ENCODE measurements around the gene ZNF276.
"Not testable (repeated sequence)": the region's sequence is repeated elsewhere in the genome, so short reads cannot be mapped to it uniquely, and the experiment has no call there.

ZNF276 gene

DNA sequence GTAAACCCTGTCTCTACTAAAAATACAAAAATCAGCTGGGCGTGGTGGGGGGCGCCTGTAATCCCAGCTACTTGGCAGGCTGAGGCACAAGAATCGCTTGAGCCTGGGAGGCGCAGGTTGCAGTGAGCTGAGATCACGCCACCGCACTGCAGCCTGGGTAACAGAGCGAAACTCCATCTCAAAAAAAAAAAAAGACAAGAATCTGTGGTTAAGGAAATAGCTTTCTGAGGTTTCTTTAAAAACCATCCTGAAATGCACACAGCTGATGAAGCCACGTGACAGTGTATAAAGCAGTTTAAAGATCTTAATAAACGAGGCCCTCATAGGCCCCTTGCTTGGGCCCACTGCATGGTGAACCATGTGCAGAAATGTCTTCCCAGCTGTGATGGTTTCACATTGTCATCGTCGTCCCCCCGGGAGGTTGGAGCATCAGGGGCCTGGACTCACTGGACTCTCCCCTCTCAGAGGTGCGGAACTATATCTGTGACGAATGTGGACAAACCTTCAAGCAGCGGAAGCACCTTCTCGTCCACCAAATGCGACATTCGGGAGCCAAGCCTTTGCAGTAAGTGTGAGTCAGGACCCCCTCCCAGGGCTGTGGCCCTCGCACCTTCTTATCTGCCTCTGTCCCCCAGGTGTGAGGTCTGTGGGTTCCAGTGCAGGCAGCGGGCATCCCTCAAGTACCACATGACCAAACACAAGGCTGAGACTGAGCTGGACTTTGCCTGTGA, 16.2 kb downstream of the ZNF276 start:
- DNase-seq (ENCODE audit: low spot score): no peak

GRCh38 chr16:89738072-89738377, 16.7 kb downstream of the ZNF276 start:
- DNase-seq (ENCODE audit: low spot score): no peak

GRCh38 chr16:89738538-89739317, 17.4 kb downstream of the ZNF276 start:
- DNase-seq (ENCODE audit: low spot score): no peak

GRCh38 chr16:89739383-89739782, 18.0 kb downstream of the ZNF276 start:
- no peak for DNase-seq (ENCODE audit: low spot score)

DNA sequence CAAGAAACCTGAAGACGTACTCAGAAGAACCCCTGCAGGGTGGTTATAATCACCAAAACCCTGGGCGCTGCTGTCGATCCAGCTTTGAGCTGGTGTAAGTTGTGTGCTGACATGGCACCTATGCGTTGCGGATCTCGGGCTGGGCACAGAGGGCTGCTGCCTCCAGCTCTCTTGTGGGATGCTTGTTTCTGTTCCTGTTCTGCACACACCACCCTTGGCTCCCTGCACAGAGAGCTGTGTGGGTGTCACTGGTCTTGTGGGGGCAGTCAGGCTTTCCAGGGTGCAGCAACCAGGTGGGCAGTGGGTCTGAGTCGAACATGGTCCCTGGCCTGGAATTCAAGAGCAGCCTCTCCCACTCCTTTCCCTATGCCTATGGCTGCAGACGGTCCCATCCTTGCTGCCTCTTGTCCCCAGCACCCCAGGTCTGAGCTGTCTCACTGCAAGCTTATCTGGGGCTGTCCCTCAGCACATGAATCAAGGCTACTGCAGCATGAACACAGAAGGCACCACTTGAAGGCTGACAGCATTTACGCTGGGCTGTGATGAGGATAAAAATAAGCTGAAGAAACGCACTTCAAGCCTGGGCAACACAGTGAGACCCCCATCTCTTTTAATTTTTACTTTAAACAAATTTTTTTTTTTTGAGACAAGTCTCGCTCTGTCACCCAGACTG, 20.1 kb downstream of the ZNF276 start:
- DNase-seq (ENCODE audit: low spot score): peak; percentile 35

DNA sequence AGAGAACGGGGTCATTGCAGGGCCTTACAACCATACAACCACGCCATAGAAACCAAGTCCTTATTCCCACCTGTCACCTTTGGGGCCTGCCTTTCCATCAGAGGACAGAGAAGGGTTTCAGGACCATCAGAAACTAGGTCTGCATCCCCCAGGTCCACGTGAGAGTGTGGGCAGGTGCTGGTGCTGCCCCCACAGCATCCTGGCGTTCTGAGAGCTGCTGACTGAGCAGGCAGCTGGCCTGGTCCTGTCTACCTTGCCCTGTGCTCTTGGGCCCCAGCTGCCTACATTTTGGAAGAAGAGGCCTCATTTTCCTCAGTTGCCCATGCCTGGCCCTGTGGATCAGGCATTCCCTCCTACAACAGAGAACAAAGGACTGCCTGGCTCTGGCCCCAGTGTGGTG, 21.6 kb downstream of the ZNF276 start:
- no peak for DNase-seq (ENCODE audit: low spot score)

DNA sequence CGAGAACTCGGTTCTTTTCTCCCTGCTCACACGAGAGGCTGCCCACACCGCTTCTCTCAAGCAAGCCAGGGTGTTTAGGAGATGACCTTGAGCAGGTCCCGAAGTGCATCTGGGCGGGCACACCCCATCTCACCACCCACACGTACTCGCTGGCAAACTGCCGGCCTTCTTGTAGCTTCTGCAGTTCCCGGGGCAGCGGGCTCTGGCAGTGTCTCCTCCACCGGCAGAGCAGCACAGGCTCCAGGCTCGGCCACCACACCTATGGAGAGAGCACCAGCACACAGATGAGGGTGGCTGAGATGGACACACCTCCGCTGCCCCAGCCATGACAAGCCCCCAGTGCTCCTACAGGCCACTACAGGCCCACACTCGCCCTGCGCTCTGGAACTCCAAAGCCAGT, 23.5 kb downstream of the ZNF276 start:
- DNase-seq (ENCODE audit: low spot score): no peak

DNA sequence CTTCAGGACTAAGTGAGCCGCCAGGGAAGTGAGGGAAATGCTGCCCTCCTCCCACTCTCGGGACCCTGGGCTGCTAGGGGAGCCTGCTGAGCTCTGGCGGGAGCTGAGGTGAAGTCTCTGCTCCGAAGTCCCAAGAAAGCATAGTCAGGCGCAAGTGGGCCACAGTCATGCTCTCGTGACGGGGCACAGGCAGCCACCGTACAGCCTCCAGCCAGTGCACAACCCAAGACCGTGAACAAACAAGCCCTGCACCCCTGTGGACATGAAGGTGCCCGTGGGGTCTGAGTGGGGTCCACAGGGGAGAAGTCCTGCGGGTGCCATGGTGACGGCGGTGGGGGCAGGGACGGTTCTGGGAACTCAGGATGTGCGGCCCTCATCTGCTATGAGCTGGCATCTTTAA, 24.7 kb downstream of the ZNF276 start:
- no peak for DNase-seq (ENCODE audit: low spot score)

DNA sequence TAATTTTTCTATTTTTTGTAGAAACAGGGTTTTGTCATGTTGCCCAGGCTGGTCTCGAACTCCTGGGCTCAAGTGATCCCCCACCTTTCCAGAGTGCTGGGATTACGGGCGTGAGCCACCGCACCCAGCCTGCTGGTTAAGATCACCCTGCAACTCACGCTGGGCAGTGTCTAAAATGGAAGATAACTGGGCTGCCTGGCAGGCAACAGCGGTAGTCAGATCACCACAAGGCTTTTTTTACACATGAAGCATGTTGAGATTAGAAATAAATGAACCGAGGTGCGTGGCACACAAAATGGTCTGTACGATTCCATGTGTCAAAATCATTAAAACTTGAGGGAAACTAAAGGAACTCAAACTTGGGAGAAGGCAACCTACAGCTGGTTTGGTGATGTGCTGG, 26.7 kb downstream of the ZNF276 start:
- DNase-seq (ENCODE audit: low spot score): no peak

GRCh38 chr16:89748921-89749320, 27.6 kb downstream of the ZNF276 start:
- DNase-seq (ENCODE audit: low spot score): no peak

DNA sequence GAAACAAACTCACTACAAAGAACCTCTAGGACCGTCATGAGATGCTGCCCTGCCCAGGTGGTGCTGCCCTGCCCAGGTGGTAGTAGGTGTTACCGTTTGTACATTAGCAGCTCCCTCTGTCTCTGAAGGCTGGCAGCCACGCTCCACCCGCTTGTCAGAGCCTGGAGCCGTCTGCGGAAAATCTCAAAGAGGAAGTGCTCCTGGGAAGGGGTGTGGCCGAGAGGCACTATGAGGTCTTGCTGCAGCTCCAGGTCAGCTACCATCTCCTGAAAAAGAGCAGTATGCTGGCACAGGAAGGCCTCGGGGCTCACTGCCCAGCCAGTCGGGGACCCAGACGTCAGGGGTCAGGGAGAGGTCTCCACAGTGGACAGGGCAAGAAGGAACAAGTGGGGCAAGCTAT, 28.3 kb downstream of the ZNF276 start:
- DNase-seq (ENCODE audit: low spot score): peak; percentile 40

GRCh38 chr16:89759746-89760340, 38.5 kb downstream of the ZNF276 start:
- no peak for DNase-seq (ENCODE audit: low spot score)

DNA sequence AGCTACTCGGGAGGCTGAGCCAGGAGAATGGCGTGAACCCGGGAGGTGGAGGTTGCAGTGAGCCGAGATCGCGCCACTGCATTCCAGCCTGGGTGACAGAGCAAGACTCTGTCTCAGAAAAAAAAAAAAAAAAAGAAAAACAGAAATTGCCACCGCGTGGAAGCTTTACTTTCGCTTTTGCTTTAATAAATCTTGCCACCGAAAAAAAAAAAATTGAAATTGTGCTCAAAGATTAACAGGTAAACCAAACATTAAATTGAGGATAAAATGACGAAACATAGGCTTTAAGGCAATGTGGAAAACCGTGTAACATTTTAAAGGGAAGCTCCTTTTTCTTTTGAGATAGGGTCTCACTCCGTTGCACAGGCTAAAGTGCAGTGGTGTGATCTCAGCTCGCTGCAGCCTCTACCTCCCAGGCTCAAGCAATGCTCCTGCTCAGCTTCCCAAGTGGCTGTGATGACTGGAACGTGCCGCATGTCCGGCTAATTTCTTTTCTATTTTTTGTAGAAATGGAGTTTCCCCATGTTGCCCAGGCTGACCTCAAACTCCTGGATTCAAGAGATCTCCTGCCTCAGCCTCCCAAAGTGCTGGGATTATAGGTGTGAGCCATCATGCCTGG, 40.1 kb downstream of the ZNF276 start:
- DNase-seq (ENCODE audit: low spot score): no peak

- DNase-seq (ENCODE audit: low spot score): peak; percentile 36
Measured at GRCh38 chr16:89764711-89765201, 43.4 kb downstream of the ZNF276 start.

- no peak for DNase-seq (ENCODE audit: low spot score)
Measured at GRCh38 chr16:89765292-89765830, 44.0 kb downstream of the ZNF276 start.

DNA sequence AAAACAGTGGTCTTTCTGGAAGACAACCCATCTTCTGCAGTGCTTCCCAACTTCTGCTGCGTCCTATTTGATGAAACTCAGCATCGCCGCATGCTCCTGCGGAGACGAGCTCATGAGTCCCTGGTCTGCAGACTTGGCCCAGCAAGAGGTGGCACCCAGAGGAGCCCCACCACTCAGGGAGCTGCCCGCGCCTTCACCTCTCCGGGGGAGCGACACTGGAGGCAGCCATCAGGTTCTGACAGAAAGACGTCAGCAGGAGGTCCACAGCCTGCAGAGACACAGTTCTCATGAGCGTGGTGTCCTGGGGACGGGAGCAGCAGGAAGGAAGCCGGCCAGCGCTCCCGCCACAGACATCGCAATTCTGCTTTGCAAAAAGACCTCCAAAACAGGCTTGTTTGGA, 49.0 kb downstream of the ZNF276 start:
- no peak for DNase-seq (ENCODE audit: low spot score)

- DNase-seq (ENCODE audit: low spot score): no peak
Measured at GRCh38 chr16:89775223-89775622, 53.9 kb downstream of the ZNF276 start.

DNA sequence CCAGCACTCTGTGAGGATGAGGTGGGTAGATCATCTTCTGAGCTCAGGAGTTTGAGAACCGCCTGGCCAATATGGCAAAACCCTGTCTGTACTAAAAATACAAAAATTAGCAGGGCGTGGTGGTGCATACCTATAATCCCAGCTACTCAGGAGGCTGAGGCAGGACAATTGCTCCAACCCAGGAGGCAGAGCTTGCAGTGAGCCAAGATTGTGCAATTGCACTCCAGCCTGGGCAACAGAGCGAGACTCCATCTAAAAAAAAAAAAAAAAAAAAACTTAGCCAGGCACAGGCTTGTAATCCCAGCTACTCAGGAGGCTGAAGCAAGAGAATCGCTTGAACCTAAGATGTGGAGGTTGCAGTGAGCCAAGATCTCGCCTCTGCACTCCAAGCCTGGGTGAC, 56.9 kb downstream of the ZNF276 start:
- not testable (repeated sequence) for DNase-seq (ENCODE audit: low spot score)

GRCh38 chr16:89779231-89779908, 58.0 kb downstream of the ZNF276 start:
- DNase-seq (ENCODE audit: low spot score): peak; percentile 33

GRCh38 chr16:89779909-89780305, 58.6 kb downstream of the ZNF276 start:
- DNase-seq (ENCODE audit: low spot score): no peak

DNA sequence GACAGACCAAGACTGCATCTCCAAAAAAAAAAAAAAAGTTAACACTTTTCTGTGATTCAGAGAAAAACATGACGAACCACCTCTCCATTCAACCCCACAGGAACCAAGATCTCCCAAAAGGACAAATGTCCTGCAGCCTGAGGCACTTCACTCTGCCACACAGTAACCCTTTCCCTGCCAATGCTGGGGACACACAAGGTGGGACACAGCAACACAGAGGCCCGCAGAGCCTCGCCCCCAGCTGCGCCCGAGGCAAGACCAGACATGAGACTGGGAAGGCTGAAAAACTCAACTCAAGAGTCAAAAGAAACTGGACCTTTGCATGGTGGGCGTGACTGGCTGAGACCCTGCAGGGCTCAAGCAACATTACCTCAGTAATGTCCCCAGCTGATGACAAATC, 61.2 kb downstream of the ZNF276 start:
- DNase-seq (ENCODE audit: low spot score): no peak

All from Ammon's horn (tissue), 1 donor.